Embryonic facial prominence (tissue), 1 donor: ENCODE results near the gene CCDC91.

ENCODE experiments used
- DNase-seq: peaks from one replicate; pipeline ENCODE4 v3.0.0-alpha.2; 2016; ENCODE audit errors: extremely low spot score

The CCDC91 gene

DNA sequence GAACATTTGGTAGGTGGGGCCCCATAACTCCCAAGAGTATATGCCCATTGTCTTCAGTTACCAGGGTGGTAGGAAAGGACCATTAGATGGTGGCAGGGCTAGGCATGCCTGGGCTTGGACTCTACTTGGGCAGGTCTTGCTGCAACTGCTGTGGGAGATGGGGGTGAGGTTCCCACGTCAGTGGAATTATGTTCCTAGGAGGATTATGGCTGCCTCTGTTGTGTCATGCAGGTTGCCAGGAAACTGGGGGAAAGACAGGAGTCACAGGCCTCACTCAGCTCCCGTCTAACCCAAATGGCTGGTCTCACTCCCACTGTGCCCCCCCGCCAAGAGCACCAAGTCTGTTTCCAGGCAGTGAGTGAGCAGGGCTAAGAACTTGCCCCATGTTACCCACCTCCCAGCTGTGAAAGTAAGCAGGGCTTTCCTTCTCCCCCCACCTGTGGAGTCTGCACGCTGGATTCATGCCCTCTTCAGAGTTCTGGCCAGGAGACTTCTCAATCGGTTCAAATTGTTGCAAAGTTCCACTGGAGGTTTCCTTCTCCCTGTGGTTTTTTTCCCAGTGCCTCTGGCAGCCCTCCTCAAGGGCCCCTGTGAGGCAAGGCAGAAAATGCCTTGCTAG is 337.5 kb downstream of the CCDC91 start:
- DNase-seq, result no peak

DNA sequence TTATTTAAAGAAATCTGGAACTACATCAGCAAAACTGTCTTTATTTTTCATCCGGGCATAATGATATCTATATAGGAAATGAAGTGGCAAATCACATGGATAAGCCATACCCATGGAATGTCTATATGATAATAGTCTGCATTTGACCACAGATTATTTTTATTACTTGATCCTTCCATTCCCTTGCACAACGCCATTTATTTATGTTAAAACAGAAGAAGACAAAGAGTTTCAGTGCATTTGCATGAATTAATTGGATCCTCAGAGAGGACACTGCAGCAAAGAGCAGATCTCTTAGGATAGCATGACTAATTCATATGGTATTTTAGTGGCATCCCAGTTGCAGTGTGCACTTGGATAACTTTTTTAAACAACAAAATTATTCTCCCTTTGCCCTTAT is 345.0 kb downstream of the CCDC91 start:
- no peak for DNase-seq

DNA sequence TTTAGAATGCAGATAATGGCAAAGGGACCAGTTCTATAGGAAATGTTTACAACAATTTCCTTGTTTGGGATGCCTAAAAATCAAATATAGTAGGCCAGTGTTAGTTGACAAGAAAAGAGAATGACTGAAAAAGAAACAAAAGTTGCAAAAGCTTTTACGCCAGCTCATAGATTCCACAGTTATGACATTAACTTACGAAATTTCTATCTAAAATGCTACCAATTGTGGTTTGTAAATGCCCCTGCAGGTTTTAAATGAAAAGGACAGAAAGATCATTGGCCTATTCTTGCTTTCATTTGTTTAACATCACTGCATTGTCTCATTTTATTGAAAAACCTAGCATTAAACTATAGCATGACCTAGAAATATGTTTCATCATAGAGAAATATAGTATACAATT is 345.8 kb downstream of the CCDC91 start:
- DNase-seq, result no peak

DNA sequence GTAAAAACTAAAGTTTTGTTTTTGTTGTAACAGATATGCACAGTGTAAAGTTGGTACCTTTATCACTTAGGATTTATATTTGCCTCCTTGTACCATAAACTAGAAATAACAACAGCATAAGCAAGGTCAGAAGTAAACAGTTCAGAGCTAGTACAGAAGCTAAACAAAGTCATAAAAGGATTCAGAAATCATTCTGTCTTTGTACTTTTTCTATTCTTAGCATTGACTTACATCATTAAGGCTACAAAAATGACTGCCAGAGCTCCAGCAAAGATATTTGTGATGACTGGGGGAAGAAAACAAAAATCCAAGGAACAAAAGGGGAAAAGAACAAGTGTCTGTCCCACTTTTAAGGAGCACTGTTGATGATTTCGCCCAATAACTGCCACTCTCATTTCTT is 347.2 kb downstream of the CCDC91 start:
- DNase-seq, result no peak

DNA sequence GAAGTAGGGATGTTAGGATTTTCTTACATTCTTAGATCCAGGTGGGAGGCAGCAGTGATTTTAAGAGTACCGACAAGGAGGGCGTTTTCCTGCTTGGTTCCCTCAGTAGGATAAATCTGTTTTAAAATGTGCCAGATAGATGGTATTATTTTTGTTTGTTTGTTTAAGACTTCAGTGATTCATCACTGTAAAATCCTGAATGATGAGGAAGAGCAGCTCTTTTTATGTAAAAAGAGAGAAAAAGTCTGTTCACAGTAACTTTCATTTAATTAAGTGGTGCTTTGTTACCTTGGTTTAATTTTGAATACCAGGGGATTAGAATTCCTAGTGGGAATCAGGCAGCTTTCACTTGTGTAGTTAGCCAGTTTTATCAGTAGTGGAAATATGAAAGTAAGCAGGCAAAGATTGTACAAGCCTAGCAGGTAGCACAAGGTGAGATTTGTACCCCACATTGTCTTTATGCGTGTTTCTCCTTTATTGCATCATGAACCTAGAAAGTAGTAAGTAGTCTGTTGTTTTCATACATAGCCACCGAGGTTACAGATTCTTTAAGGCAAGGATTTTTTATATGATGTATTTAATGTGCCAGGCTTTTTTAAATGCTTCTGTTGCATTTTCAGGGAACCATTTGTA is 349.6 kb downstream of the CCDC91 start:
- DNase-seq, result no peak

DNA sequence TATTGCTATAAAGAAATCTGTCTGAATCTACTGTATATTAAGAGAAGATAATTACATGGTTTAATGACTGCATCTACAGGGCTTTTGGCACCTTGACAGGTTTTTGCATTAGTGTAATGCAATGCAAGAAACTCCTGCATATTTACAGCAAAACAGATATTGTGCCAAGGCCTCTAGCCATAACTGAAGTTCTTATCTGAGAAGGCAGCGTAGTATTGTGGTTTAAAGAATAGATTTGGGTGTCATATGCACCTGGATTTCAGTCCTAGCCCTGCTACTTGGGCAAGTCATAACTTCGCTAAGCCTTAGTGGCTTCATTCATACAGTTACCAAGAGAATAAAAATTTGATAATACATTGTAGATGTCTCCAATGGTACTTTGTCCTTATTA is 350.1 kb downstream of the CCDC91 start:
- DNase-seq, result no peak

DNA sequence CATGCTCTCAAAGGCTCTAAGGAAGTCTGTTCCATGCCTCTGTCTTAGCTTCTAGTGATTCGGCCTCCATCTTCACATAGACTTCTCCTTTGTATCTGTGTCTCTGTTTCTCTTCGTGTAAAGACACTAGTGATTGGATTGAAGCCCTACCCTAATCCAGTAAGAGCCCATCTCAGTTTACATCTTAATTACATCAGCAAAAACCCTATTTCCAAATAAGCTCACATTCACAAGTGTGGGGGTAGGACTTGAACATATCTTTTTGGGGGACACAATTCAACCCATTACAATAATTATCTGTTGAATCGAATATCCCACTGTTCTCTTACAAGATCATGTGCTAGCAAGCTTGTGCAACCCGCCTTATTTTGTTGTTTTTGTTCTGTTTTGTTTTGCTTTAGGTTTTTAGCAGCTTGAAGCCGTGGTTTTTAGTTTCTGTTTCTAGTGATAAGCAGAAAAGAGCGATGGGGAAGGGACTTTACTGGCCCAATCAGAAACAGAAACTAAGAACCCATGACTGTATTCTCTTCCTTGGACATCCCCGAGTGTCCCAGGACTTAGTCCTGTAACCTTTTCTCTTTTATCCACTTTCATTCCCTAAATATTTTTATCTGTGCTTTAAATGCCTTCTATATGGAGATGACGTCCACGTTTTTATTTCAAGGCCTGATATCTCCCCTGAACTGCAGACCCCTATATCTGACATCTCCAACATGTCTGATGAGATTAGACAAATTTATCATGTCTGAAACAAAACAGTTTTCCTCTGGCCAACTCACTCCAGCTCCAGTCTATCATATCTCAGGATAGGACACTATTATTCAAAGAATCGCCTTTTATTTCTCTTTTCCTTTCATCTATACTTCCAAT is 353.0 kb downstream of the CCDC91 start:
- no peak for DNase-seq

DNA sequence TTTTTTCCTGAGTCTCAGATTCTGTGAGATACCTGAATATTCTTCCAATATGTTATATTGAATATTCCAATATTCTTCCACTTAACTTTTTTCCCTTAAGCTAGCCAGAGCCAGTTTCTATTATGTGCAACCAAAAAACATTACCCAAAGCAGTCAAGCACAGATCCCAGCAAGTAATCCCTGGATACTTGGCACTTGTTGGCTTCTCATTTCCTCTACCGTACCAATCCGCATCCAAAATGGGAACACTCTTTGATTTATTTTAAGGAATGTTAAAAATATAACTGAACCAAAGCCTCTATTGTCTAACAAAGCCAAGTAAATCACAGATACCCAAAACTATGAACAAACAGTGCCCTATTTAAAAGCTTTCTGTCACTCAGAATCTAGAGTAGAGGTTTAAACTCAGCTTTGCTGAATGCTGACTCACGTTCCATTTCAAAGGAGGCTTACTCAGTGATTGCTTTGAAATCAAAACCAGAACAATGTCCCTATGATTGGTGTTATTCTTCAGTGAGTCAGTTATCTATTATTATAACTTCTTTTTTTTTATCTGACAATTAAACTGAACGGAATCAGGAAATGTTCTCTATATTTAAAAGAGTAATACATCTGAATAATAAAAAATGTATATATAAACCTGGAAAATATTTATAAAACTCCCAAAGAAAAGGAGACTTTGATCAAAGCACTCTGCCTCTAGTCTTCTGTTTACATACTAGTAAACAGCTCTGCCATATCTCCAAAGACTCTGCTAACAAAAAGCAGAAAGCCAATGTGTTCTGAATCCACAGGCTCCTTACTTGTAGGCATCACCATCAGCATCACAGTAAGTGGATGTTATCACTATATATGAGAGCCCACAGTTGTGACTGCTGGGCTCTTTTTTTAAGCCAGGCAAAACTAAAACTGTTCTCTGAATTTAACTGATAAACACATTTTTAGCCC is 360.8 kb downstream of the CCDC91 start:
- DNase-seq, result no peak

DNA sequence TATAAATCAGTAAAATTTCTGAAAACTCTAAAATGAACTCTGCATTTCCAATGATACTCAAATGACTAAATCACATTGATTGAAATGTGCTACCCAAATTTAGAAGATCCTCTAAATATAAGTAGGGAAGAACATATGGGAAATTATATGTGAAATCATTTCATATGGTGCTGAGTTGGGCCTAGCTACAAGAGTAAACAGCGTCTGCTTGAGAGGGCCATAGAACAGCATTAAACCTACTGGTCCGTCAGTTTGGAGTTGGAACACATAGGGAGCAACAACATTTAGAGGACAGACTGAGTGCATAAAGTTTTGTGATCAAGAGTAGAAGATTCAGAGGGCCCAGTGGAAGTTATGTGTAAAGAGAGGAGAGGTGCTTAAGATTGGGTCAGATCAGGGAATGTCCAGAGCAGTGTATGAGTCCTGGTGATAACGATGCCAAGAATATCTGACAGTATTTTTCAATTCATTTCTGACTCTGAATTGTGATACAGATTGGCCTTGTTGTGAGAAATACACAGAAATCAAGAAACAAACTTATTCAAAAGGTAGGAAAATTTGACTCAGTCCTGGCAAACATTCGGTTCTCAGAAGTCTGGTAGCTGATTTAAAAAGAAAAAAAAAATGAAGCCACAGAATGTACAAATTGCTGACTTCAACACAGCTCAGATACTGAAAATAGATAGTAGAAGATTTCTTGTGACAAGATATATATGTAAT is 362.2 kb downstream of the CCDC91 start:
- no peak for DNase-seq

DNA sequence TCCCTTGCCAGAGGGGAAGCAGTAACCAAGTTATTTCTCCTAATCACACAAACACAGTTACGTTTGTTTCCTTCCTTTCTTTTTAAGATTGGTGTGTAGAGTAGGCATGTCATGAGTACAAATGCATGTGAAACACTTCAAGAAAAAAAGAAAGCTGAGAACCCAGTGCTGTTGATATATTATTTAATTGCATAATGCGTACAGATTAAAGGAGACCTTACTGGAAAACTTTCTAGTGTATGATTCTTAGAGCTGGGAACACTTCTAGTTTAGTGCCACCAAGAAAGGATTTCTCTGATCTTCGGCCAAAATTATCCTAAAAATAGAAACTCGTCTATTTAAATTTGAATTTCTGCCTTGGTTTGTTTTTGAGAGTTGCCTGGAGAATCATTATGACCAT is 365.5 kb downstream of the CCDC91 start:
- no peak for DNase-seq

DNA sequence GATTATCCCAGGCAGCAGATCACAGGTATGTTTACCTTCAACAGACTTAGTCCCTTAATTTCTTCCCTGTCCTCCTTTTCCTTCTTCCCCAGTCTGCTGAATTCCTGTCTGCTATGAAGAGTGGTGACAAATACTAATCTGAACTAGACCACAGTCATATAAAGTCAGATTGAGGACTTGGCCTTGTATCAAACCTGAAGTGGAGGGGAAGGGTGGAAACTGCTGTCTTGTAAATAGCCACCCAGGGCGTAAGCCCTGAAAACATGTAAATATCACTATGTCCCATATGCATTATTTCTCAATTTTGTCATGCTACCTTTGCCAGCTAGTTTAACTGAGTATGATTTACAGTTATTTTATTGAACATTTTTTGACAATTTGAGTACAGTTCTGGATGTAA is 368.0 kb downstream of the CCDC91 start:
- DNase-seq, result no peak

DNA sequence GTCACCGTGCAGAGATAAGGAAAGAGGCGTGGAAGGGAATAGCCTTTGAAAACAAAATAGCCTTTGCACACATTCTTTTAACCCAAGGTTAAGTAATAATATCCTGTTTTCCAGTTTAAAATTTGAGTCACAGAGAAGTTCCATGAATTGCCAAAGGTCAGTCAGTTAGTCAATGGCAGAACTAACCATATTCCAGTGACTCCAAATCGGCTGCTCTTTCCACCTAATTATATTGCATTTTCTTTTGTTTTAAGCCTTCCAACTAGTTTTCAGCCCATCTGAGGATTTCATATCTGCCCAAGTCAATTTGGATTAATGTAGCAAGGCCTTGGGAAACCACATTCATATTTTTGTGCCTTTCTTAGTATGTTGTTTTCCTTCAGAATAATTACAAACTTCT is 373.0 kb downstream of the CCDC91 start:
- DNase-seq, result no peak

DNA sequence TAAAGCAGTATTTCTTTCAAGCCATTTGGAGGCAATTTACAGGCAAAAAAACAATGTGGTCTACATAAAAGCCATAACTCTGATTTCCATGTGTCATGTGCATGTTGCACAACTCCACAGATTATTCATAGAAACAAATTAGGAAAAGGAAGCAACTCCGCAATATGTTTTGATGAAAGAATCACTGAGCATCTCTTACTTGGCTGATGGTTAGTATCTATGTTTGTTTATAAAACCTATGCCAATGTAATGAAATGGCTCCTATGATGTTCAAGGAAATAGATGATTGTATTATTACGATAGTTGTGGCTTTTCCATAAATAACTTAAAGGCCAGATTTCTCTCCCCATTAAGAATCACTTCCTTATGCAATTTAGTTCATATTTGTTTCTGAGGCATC is 373.7 kb downstream of the CCDC91 start:
- no peak for DNase-seq

DNA sequence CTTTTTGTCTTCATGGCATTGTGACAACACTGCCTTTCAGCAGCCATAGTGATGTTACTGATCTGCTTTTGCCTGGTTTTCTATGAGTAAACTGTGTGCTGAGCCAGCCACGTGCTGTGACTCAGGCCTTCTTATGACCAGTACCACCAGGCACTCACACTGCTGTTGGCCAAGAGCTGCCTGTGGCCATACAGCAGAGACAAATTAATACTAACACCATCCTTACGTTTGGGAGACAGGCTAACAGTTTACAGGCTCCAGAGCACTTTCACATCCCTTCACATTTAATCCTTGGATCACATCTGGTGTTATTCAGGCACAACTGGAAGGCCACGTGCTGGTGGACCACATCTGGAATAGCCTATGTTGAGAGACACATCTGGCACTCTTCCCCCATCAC is 377.9 kb downstream of the CCDC91 start:
- no peak for DNase-seq

DNA sequence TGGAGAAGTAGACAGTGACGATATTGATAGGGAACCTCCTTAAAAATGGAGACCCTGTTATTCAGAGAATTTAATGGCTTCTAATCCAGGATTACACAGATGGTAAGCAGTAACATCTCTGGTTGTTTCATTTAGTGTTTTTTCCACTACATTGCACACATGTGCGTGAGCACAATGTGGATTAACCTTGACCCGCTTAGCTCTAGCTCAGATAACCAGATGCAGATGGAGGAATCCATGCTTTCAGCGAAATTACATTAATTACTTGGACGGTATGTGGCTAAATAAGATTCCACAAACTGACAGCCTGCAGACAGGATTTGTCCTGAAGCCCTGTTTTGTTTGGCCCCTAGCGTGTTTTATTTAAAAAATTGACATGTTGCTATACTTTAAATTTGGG is 378.4 kb downstream of the CCDC91 start:
- no peak for DNase-seq

DNA sequence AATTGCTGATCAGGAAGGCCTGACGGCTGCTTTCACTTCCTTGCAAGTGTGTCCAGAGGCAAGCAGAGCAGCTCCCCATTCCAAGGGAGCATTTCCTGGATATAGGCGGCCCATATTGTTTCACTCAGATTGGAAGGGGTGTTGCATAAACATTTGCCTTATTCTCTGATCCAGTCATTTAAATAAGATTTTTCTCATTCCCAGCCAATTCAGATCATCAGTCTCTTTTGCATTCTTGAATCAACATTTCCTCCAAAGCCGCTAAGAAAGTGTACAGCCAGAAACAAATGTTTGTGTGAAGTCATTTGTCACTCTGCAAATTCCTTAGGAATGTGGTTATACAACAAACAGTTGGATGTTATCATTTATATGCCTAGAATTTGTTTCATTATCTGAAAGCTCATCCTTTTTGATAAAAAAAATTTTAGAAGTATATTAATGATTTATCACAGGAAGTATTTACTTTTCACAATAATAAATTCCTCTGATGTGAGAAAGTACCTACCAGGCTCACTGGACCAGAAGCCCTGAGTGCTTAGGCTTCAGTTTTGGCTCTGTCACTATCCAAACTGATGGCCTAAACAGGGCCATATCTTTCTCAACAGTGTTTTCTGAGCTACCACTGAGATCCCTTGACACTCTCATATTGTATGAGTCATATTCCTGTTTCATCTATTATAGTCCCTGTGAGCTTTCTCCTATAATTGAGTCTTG is 379.6 kb downstream of the CCDC91 start:
- no peak for DNase-seq

DNA sequence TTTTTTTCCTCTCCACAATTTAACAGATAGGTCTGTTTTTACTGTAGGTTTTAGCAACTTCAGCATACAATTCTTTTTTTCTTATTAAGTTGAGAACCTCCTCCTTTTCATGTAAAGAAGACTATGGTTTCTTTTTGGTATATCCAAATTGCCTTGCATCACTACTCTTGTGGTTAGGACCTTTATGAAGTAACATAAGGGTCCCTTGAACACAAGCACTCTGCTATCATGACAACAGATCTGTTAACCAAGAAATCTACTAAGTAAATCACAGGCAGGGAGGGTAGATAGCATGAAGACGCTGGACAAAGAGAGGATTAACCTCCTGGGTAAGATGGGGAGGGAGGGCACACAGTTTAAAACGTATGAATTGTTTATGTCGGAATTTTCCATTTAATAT is 380.6 kb downstream of the CCDC91 start:
- DNase-seq, result no peak

DNA sequence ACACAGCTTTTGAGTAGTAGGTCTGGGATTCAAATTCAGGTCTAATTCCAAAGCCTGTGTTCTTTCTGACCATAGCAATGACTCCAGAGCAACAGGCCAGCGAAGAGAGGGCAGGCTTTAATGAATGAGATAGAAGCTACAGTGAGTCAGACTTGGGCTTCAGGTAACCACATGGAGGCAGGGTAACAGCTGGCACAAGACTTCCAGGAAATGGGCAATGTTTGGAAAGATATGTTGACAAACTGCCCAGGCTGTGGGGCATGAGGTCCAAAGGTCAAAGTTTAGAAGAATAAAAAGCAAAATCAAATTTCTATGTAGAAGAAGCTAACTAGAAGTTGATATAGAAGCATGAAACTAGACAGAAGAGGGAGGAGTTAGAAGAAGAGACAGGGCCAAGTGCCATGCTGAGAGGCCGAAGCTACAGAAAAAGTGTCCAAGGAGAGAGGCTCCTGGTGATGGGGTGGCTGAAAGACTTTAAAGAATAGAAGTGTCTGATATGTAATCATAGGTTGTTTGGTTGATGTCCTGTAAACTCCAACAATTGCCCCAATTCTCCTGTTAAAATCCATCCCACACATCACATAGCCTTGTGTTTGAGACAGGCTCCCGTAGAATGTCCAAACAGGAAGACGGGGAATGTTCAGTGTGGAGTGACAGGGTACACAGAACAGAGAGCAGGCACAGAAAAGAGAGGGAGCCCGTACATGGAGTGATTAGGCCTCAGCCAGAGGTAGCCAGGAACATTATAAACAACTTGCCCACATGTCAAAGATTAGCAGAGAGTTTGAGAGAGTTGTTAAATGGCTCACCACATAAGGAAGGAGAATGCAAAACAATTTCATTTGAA is 384.7 kb downstream of the CCDC91 start:
- DNase-seq, result no peak

DNA sequence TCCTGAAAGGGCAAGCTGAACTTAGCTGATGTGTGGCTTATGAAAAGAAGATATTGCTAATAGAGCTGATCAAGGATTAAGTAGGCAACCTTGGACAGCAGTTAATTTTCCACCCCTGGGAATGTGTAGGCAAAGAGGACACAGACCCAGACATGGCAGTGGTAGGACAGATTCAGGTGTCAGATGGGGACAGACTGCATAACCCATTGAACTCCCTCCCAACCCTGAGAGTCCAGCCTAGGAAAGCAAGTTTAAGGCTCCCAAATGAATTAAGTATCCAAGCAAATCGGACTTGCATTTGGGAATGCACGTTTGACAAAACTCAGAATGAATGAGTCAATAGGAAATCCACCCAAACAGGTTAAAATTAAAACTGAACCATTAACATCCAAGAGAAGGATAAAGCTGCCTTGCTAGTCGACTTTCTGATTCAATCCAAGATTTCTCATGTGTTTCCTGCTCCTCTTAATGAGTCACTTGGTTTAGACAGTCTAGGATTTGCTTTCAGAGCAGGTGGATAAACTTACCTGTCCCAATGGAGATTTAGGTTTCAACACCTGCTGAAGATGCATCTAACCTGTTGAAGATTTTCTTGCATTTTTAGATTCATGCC is 385.4 kb downstream of the CCDC91 start:
- no peak for DNase-seq
